Lung microvascular endothelial cell (primary cell): ENCODE measurements around the gene SYT1. TPM values are rescaled to one million over a fixed set of nuclear protein-coding genes. Genes with fewer than 3 reads are reported as not detected.
"Not testable (repeated sequence)": the region's sequence is repeated elsewhere in the genome, so short reads cannot be mapped to it uniquely, and the experiment has no call there.

Experiments used
- DNase-seq, 2 donors: peaks; one replicate each; pipeline versions ENCODE4 v3.0.0 to v3.0.0-alpha.2; 2010; ENCODE audit warnings: low read depth in 2 of 2
- total RNA-seq: library from RNA; depleted of rRNA; stranded (reverse); fragments of >200 nt; gene quantifications from 2 replicates; pipeline ENCODE4 v1.2.1, GENCODE V29; 2014

Gene SYT1
- total RNA-seq, 1 donor from 2014 or later = 5.4 TPM

- DNase-seq = no peak
These were observed 276.1 kb downstream of the SYT1 start for GRCh38 chr12:79140711-79141110.

DNA sequence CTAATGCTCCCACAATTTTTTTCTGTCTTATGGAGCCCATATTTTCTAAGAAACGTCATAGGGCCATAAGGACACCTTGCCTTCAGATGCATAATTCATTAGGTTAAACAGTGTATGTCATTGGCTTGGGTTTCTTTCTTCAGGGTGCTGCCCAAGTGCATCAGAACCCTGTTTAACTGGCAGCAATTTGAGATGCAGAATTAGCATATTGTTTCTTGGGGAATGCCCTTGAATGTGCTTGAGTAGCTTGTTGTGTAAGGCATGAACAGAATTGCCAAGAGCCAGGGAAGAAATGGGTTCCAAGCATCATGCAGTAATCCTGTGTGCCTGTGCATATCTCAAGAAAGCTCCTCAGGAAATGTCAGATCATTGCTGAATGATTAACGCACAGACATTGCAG, 277.2 kb downstream of the SYT1 start:
- DNase-seq = no peak

GRCh38 chr12:79143803-79144202, 279.2 kb downstream of the SYT1 start:
- no peak for DNase-seq

GRCh38 chr12:79151956-79152355, 287.4 kb downstream of the SYT1 start:
- no peak for DNase-seq

GRCh38 chr12:79155683-79156082, 291.1 kb downstream of the SYT1 start:
- DNase-seq = peak; percentile 49 to 56

DNA sequence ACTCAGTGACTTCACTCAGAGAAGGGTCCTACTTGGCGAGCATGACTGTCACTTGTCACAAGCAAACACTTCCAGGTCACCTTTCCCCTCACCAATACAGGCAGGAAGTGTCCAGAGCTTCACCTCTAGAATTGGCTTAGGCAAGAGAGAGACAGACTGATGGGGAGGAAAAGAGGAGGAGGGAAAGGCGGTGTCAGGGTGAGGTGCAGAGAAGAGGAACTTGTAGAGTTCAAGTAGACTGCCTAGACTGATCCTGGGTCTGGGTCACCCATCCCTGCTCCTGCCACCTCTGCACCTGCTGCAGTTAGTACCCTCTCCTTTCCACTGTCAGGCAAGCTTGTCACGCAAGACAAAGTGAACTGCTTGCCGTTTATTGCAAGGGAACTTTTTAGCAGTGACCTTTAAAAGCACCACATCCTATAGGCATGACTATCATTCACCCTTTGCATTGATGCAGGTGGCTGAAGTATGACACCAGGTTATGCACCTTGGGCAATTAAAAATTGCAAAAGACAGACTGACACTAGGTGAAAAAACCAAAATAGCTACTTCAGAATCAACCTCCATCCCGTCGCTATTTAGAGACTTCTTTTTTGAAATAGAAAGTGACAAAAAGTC, 292.4 kb downstream of the SYT1 start:
- DNase-seq = no peak

- no peak for DNase-seq
These were observed 296.8 kb downstream of the SYT1 start for GRCh38 chr12:79161249-79161934.

DNA sequence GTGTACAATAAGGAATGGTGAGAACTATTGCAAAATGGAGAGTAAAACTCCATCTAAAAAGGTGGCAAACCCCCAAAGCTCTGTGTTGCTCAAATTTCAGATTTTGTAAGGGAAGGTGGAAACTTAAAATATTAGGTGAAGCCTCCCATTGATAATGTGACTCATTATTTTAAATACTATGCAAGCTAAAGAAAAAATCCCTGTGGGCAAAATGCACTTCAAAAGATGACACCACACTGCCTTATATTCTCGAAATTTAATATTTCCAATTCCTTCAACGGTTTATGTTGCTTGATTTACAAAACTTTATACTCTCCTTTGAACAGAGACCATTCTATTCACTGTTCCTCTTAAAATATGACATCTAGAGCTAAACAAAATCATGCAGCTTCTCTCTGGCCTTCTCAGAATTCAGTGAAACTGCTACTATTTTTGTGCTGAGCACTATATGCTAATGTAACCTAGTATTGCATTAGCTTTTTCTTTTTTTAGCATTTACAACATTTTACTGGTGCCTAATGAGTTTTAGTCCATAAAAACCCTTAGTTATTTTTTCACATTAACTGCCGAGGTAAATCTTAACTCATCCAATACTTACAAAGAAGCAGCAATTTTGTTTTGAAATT, 297.7 kb downstream of the SYT1 start:
- no peak for DNase-seq

DNA sequence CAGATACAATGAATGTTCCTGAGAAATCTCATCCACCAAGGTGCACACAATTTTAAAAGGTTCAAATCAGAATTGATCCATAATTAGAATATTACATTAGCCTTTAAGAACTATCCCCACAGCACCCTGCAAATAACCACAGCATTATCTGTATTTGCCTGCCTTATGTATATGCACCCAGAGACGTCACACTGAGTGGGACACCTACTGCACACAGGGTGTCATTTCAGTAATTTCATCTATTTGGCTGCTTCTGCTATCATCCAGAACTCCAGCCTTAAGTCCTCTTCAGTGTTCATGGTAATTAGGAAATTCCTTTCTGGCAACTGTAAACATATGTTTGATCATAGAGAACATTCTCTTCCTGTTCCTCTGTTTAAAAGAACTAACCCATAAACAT, 298.4 kb downstream of the SYT1 start:
- DNase-seq = no peak

DNA sequence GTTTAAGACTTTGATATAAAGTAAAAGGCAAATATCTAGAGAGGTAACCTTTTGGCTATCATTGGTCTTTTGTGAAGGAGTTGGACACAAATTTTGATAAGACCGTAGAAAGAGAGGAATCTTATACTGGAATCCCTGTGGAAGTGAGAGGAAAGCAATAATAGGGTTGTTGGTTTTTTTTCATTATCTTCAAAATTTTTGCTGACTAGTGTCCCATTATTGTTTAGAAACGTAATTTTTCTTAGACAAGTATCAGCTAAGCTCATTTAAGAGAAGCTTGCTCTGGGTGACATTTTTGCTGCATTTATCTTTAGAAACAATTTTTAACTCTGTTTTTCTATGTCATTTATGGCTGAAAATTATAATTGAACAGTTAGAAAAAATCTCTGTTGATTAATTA, 300.3 kb downstream of the SYT1 start:
- DNase-seq = no peak

- no peak for DNase-seq
These were observed 304.1 kb downstream of the SYT1 start for GRCh38 chr12:79168687-79169086.

DNA sequence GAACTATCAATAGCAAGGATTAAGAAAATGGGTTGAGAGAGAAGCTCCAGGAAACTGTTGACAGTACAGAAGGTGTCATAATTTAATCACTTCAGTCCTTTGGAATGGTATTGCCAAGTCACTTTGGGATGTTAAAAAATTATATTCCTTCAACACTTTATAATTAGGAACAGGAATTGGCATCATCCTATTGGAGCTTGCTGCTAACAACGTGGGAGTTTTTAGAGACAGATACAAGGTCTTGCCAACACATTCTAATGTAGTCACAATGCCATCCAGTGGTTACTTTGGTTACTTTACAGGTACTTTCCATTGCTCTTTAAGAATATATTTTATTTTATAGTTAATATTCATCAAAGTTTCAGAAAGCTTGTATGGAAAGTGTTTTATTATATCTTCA, 310.1 kb downstream of the SYT1 start:
- peak; percentile 82 to 86 for DNase-seq

GRCh38 chr12:79183003-79183402, 318.4 kb downstream of the SYT1 start:
- DNase-seq = peak in 1 of 2 donors; percentile 44

GRCh38 chr12:79183926-79184325, 319.4 kb downstream of the SYT1 start:
- peak; percentile 91 to 97 for DNase-seq

DNA sequence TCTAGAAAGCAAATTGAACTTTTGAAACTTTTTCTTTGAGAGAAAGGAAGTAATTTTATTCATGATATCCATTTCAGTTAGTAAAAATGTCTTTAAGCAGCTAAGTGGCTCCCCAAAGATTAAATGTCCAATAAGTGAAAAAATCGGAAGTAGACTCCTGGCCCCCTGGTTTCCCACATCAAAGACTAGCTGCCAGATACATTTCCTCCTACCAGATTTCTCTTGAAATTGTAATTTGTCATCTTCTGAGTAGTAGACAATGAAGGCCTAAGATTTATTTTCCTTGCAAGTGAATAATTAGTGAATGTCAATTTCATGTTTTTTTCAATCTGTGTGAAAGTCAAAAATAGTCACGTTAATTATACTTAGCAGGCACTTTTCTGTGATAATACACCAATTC, 321.9 kb downstream of the SYT1 start:
- peak in 1 of 2 donors; percentile 16 for DNase-seq

DNA sequence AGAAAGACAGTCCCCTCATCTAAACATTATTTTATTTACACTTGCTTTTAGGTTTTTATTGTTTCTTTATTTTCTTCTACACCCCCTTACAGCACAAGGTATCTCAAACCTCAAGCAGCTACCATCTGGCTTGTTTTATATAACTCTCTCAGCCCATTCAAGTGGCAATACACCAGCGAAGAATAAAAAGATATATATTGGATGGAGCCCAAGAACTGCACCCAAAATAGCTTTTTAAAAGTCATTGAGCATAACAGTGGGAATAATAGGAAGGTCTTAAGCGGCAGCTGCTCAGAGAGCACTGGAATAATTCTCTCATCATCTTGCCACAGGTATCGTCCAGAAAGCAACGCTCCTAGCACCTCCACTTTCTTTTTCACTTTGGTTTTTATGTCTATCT, 322.5 kb downstream of the SYT1 start:
- no peak for DNase-seq

DNA sequence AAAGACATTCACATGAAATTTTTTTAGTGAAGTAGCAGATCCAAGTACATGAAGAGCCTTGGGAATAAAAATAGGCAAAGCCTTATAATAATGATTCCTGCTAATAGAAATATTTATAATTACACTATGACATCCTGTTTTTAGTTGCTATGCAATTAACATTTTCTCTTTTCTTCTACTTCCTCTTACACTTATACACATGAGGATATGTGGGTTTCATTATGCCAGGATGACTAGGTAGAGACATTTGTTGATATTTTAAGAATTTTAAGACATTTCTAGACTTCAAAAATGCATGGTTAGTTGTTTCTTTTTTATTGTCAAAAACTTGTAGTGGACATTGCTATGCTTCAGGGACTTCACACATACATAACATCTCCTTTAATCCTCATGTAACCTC, 326.8 kb downstream of the SYT1 start:
- no peak for DNase-seq

DNA sequence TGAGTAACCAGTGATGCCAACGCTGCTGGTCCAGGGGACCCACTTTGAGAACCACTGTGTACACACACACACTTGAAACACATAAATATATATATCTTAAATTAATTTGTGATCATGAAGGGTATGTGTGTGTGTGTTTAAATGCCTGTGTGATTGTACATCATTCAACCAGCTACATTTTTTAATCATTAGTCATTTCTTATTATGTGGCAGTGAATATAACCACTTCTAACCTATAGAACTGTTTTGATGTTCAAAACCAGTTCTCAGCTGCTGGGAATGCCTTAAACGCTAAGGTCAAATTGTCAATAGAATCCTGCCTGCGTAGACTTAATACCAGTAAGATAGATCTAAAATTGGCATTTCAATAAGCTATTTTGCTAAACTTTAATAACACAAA, 330.0 kb downstream of the SYT1 start:
- no peak for DNase-seq

- no peak for DNase-seq
These were observed 334.6 kb downstream of the SYT1 start for GRCh38 chr12:79199166-79199565.

DNA sequence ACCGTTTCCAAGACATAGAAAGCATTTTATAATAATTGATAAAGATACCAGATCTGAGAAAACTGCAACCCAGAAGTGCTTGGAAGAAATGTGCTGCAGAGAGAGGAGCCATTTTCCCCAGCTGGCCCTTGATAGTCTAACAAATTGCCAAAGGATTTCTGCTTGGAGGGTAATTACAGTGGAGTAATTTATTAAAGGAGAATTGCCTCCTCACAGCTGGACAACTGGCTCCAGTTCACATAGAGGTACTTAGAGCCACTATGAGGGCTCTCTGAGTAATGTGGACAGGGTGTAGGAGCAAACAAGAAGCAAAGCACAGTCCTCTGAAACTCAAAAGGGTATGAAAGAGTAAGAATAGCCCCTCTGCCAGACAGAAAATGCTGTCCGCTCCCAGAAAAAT, 335.6 kb downstream of the SYT1 start:
- DNase-seq = no peak

GRCh38 chr12:79203058-79203647, 338.6 kb downstream of the SYT1 start:
- peak in 1 of 2 donors; percentile 14 for DNase-seq

- no peak for DNase-seq
These were observed 342.3 kb downstream of the SYT1 start for GRCh38 chr12:79206871-79207270.

GRCh38 chr12:79210403-79210802, 345.8 kb downstream of the SYT1 start:
- DNase-seq = not testable (repeated sequence)
